ENCODE data around the gene PTPN23.

PTPN23 gene

DNA sequence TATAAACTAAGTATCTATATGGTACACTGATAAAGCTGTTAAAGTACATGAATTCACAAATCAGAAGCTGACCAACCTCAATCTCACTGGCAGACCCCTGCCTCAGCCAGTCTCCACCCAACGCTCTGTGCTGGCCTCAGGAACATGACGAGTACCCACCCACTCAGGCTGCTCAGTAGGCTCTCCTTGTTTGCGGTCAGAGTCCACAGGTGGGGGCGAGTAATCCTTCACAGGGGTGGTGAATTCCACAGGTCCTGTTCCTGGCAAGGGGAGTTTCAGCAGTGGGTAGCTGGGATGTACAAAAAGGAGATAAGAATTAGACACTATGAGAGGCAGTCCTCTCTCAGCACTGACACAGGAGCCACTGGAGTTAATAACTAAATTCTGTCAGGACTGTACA, 54.0 kb downstream of the PTPN23 start:
- TF ChIP-seq CTCF (IDR thresholded peaks at IDR 0.05; ENCODE audit: borderline replicate concordance, insufficient read depth, low read depth, low read length), result no peak
- no peak overlapping the region for H3K4me3 ChIP-seq (ENCODE audit: low read depth, low read length)

DNA sequence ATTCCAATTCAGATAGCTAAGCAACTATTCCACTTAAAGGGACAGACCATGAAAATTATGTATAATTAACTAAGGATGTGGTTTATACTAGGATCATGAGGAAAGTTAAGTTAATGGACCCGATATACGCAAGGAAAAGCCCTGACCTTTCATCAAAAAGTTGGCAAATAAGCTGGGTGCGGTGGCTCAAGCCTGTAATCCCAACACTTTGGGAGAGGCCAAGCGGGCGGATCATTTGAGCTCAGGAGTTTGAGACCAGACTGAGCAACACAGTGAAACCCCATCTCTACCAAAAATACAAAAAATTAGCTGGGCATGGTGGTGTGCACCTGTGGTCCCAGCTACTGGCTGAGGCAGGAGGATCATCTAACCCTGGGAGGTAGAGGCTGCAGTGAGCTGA, 55.4 kb downstream of the PTPN23 start:
- TF ChIP-seq CTCF (IDR thresholded peaks at IDR 0.05; ENCODE audit: borderline replicate concordance, insufficient read depth, low read depth, low read length), result no peak
- no peak overlapping the region for H3K4me3 ChIP-seq (ENCODE audit: low read depth, low read length)

DNA sequence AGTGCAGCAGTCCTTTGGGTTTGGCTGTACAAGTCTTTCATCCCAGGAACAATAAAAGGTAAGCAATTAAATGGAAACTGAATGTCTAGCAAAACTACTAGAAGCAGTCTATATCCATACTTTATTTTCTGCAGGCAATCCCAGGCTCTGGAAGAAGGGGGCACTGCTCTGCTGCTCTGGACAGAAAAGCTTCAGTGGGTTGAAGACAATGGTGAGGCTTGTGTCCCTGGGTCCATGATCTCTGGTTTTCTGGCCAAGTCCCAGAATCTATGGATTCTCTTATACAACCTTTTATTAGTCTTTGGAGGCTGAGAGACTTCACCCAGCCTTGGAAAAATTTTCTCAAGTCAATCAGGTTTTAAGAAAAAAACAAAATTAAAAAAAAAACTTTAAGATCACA, 59.3 kb downstream of the PTPN23 start:
- no peak for TF ChIP-seq CTCF (IDR thresholded peaks at IDR 0.05; ENCODE audit: borderline replicate concordance, insufficient read depth, low read depth, low read length)
- no peak overlapping the region for H3K4me3 ChIP-seq (ENCODE audit: low read depth, low read length)

GRCh38 chr3:47441796-47442551, 61.2 kb downstream of the PTPN23 start:
- no peak for TF ChIP-seq CTCF (IDR thresholded peaks at IDR 0.05; ENCODE audit: borderline replicate concordance, insufficient read depth, low read depth, low read length)
- no peak overlapping the region for H3K4me3 ChIP-seq (ENCODE audit: low read depth, low read length)

GRCh38 chr3:47443611-47443995, 62.8 kb downstream of the PTPN23 start:
- no peak for TF ChIP-seq CTCF (IDR thresholded peaks at IDR 0.05; ENCODE audit: borderline replicate concordance, insufficient read depth, low read depth, low read length)
- H3K4me3 ChIP-seq (ENCODE audit: low read depth, low read length), result no peak overlapping the region

DNA sequence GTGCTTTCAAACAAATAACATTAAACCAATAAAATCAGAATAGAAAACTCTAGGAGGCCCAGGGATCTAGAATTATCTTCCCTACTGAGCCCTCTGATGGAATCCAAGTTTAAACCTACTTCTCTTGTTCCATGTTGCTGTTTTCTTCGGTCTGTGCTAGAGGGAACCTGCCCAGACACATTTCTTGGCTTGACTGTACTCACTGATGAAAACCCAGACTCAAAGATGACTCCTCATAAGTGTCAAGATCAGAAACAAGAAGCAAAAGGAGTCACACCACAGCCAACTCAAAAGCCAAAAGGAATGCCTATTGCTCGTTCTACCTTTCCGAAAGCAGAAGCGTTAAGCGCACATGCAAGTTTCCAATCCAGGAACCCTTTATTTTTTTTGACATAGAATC, 63.3 kb downstream of the PTPN23 start:
- TF ChIP-seq CTCF (IDR thresholded peaks at IDR 0.05; ENCODE audit: borderline replicate concordance, insufficient read depth, low read depth, low read length), result no peak
- H3K4me3 ChIP-seq (ENCODE audit: low read depth, low read length), result no peak overlapping the region

DNA sequence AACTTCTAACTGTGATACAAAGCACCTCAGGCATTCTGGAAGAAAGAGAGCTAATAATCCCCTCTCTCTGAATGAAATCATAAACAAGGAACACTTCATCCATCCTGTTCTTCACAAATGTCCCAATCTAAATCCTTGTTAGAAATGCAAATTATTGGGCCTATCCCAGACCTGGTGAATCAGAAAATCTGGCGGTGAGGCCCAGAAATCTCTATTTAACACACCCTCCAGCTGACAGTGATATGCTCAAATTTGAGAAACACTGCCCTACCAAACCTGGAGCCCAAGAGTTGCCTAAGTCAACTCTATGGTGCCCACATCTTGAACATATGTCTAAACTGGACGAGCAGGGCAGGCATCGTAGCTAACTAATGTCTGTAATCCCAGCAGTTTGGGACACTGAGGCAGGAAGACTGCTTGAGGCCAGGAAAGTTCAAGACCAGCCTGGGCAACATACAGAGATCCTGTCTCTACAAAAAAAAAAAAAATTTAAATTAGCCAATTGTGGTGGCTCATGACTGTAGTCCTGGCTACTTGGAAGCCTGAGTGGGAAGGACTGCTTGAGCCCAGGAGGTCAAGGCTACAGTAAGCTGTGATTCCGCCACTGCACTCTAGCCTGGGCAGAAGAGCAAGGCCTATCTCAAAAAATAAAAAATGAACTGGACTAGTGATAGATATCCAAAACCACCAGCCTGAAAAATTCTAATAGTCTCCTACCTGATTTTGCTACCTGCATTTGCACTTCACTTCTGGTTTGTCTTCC, 71.8 kb downstream of the PTPN23 start:
- TF ChIP-seq CTCF (IDR thresholded peaks at IDR 0.05; ENCODE audit: borderline replicate concordance, insufficient read depth, low read depth, low read length), result no peak
- no peak overlapping the region for H3K4me3 ChIP-seq (ENCODE audit: low read depth, low read length)
